ENCODE data around the gene EPN1. TPM values are rescaled to one million over a fixed set of nuclear protein-coding genes. Genes with fewer than 3 reads are reported as not detected.
A peak's percentile ranks its signal among the peaks of the same experiment; 100 is the strongest.

Gene EPN1
- total and polyA plus RNA-seq, 8 donors: 38.4 to 102 (median 80.9) TPM

DNA sequence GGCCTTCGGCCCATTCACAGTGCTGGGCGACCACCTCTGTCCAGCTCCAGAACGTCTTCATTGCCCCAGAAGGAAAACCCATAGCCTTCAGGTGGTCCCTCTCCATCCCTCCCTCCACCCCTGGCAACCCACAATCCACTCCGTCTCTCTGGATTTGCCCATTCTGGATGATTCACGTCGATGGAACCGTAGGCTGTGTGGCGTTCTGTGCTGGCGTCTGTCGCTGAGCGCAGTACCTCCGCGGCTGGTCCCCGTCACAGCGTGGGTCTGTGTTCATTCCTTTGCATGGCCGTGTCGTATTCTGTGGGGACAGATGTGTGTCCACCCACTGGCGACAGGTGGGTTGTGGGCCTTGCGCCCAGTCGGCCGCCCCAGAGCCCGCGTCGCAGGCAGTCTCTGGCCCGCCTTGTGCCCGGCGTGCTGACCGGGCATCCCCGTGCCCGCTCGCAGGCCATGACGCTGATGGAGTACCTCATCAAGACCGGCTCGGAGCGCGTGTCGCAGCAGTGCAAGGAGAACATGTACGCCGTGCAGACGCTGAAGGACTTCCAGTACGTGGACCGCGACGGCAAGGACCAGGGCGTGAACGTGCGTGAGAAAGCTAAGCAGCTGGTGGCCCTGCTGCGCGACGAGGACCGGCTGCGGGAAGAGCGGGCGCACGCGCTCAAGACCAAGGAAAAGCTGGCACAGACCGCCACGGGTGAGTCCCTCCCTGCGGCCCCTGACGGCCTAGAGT lies 10.1 kb downstream of the EPN1 start:
- TF ChIP-seq, protein P1, sequence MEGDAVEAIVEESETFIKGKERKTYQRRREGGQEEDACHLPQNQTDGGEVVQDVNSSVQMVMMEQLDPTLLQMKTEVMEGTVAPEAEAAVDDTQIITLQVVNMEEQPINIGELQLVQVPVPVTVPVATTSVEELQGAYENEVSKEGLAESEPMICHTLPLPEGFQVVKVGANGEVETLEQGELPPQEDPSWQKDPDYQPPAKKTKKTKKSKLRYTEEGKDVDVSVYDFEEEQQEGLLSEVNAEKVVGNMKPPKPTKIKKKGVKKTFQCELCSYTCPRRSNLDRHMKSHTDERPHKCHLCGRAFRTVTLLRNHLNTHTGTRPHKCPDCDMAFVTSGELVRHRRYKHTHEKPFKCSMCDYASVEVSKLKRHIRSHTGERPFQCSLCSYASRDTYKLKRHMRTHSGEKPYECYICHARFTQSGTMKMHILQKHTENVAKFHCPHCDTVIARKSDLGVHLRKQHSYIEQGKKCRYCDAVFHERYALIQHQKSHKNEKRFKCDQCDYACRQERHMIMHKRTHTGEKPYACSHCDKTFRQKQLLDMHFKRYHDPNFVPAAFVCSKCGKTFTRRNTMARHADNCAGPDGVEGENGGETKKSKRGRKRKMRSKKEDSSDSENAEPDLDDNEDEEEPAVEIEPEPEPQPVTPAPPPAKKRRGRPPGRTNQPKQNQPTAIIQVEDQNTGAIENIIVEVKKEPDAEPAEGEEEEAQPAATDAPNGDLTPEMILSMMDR (IDR thresholded peaks at IDR 0.05): no peak
- FAIRE-seq (no peak), DNase-seq (peak in 2 of 6 donors; percentile 40 to 80), ATAC-seq (no peak)
- H3K4me3 ChIP-seq: no peak overlapping the region
- intact Hi-C loops (cut with DNase I): no loop called here
- H3K27me3 ChIP-seq: no peaks in the 10 kb centered on the region
- H3K4me1 ChIP-seq: peaks cover 21 to 35% (median 29%) of the 10 kb centered on the region in 3 donors
- peaks cover 3 to 23% (median 22%) of the 10 kb centered on the region in 3 donors for H3K36me3 ChIP-seq
- 94% methylated on average over 60 of the region's 60 CpGs for WGBS, 2 donors
- peak overlapping the region in 3 of 4 donors; percentile 6 to 90 (median 83) for H3K27ac ChIP-seq
- H3K9me3 ChIP-seq: no peaks in the 10 kb centered on the region

DNA sequence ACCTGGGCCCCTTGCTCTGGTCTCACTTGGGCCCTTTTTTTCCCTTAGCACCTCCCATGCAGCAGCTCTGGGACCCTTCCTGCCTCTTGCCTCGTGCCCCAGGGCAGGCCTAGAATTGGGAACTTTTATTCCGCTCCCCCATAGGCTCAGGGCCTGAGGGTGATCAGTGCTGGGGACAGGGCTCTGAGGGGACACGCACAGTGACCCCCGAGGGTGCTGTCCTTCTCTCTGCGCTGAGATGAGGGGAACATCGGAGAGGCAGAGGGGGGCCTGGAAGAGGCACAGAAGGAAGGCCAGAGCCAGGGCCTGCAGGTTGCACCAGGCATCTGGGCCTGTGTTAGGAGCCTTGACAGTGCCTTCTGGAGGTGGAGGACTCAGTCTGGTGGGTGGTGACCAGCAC lies 10.8 kb downstream of the EPN1 start:
- WGBS, 2 donors: 92 to 93% methylated on average over 6 of the region's 6 CpGs
- Histone ChIP-seq H3K9me3 (no peaks in the 10 kb centered on the region), H3K36me3 (peaks cover 4 to 29% (median 29%) of the 10 kb centered on the region in 3 donors), H3K27ac (no peak overlapping the region), H3K27me3 (no peaks in the 10 kb centered on the region), H3K4me3 (no peak overlapping the region), H3K4me1 (peaks cover 21 to 35% (median 29%) of the 10 kb centered on the region in 3 donors)
- FAIRE-seq (no peak), ATAC-seq (no peak), DNase-seq (peak in 3 of 6 donors; percentile 20 to 48 (median 23))
- intact Hi-C loops (cut with DNase I): no loop called here
- TF ChIP-seq, protein P1 (IDR thresholded peaks at IDR 0.05): no peak

DNA sequence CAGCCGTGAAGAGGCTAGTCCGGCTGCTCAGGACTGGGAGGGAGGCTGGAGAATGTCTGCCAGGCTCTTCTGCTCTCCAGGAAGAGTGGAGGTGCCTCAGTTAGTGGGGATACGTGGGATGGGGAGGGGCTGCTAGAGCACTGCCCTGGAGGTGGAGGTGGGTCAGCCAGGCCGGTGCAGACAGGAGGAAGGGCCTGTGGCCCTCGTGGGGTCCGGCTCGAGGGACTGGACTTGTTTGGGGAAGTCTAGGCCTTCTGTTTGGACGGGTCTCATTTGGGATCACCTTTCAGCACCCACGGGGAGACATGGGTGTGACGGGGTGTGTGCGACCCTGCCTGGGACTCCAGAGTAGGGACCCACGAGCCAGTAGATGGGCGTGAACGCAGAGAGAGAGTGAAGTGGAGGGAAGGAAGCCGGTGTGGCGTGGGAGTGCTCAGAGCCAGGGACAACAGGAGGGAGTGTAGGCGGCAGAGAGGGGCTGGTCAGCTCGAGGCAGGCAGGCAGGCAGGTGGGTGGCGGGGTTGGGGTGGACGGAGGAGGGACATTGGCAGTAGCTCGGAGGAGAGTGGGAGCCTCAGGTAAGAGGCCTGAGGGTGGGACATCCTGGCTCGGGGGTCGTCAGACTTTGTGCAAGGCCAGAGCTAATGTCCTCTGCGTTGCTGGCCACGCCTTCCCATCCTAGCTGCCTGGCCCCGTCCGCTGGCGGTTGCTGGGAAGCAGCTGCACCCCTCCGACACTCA lies 11.5 kb downstream of the EPN1 start:
- intact Hi-C loops (cut with DNase I): no loop called here
- TF ChIP-seq, protein P1 (IDR thresholded peaks at IDR 0.05): no peak
- WGBS, 2 donors: 89 to 91% methylated on average over 29 of the region's 29 CpGs
- H3K27ac ChIP-seq: no peak overlapping the region
- FAIRE-seq: no peak
- H3K9me3 ChIP-seq: no peaks in the 10 kb centered on the region
- ATAC-seq: no peak
- no peaks in the 10 kb centered on the region for H3K27me3 ChIP-seq
- peaks cover 21 to 30% (median 29%) of the 10 kb centered on the region in 3 donors for H3K4me1 ChIP-seq
- no peak overlapping the region for H3K4me3 ChIP-seq
- peaks cover 4 to 31% (median 30%) of the 10 kb centered on the region in 3 donors for H3K36me3 ChIP-seq
- peak in 3 of 6 donors; percentile 21 to 63 (median 46) for DNase-seq

DNA sequence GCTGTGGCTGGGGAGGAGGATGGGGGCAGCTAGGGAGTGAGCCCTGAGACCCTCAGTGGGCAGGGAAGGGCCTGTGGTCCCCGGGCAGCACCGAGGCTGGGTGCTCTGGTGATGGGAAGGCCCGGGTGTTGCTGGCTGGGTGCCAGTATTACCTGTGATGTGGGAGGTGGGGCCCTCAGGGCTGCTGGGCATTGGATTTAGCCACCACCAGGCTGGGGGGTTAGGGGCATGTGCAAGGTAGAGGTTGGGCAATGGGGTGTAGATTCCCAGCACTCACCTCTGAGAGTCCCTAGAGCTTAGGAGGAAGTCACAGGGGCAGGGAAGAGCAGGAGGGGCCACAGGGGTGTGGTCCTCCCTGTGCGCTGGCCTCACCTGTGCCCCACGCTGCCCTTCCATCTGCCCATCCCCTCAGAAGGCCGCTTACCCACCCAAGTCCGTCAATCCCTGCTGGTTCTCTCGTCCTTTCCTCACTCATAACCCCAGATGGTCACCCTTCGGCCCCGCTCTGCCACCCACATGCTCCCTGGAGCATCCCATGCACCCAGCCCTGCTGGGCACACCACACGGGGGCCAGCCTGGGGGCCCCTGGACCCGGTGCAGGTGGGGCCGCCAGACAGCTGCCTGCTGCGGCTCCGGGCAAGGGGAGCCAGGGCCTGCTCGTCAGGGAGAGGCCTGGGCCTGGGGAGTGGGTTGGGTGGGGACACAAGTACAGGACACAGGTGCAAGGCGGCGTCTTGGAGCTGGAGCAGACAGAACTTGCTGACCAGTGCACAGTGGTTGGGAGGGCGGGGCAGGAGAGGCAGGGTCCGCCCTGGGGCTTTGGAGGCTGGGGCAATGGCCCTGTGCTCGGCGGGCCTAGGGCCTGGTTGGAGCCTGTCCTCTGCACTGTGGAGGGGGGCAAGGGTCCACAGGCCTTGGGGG lies 12.5 kb downstream of the EPN1 start:
- intact Hi-C loops (cut with DNase I): no loop called here
- peaks cover 21 to 28% (median 23%) of the 10 kb centered on the region in 3 donors for H3K4me1 ChIP-seq
- no peaks in the 10 kb centered on the region for H3K9me3 ChIP-seq
- H3K27ac ChIP-seq: no peak overlapping the region
- FAIRE-seq: no peak
- 81 to 82% methylated on average over 22 of the region's 22 CpGs for WGBS, 2 donors
- peak in 3 of 6 donors; percentile 47 to 80 (median 60) for DNase-seq
- H3K4me3 ChIP-seq: no peak overlapping the region
- H3K27me3 ChIP-seq: no peaks in the 10 kb centered on the region
- H3K36me3 ChIP-seq: peaks cover 4 to 36% (median 31%) of the 10 kb centered on the region in 3 donors
- TF ChIP-seq, protein P1 (IDR thresholded peaks at IDR 0.05): no peak
- ATAC-seq: no peak

All from pancreas (tissue), 10 donors.